SK-N-SH (cell line): ENCODE data around the gene SMC2.

Experiments
- EP300 ChIP-seq, 2 experiments: IDR thresholded peaks; 2 replicates each; pipeline versions ENCODE4 v1.4.0 to v1.6.1; 2012; ENCODE audit warnings: borderline replicate concordance in 1 of 2, low read depth in 1 of 2, low read length in 1 of 2
- JUND ChIP-seq: IDR thresholded peaks from 2 replicates; pipeline ENCODE4 v1.4.0; 2012
- NFIC ChIP-seq: IDR thresholded peaks from 2 replicates; pipeline ENCODE4 v1.4.0; 2012; ENCODE audit warnings: borderline replicate concordance
- POLR2AphosphoS5 ChIP-seq: IDR thresholded peaks from 2 replicates; pipeline ENCODE4 v1.6.1; 2012; ENCODE audit warnings: low read depth, low read length
- RAD21 ChIP-seq: IDR thresholded peaks from 2 replicates; pipeline ENCODE4 v1.6.1; 2012; ENCODE audit warnings: mild to moderate bottlenecking, low read length
- RFX5 ChIP-seq: IDR thresholded peaks from 2 replicates; pipeline ENCODE4 v1.6.1; 2012; ENCODE audit warnings: mild to moderate bottlenecking, improper control_type of control experiment, low read length
- SMC3 ChIP-seq: IDR thresholded peaks from 2 replicates; pipeline ENCODE4 v1.6.1; 2012; ENCODE audit warnings: low read depth, low read length, improper control_type of control experiment
- TAF1 ChIP-seq: IDR thresholded peaks from 2 replicates; pipeline ENCODE4 v1.6.1; 2012; ENCODE audit warnings: low read depth, mild to moderate bottlenecking, low read length, moderate library complexity, borderline replicate concordance
- TF ChIP-seq, protein P1 (sequence below): fragments of 200-600 bp; sonication (generic); IDR thresholded peaks from 2 replicates; pipeline ENCODE4 v1.6.1; 2017; ENCODE audit warnings: antibody characterized with exemption, mild to moderate bottlenecking, moderate library complexity

DNA sequence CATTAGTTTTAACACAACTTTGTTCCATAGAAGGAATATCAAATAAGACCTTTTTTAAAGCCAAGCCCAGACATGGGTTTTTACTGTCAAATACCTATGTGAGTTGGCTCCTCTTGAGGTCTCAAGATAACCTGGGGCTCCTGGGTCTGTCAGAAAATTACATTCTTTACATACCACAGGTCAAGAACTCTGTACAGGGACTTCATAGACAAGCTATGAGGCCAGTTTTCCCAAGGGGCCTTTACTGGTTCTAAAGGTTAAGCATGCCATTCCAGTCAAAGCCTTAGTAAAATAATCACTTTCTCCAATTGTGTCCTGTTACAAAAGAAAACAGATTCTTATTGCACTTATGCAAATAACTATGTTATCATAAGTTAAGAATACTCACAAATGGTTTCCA lies 15.5 kb upstream of the SMC2 start:
- TF ChIP-seq, protein P1, sequence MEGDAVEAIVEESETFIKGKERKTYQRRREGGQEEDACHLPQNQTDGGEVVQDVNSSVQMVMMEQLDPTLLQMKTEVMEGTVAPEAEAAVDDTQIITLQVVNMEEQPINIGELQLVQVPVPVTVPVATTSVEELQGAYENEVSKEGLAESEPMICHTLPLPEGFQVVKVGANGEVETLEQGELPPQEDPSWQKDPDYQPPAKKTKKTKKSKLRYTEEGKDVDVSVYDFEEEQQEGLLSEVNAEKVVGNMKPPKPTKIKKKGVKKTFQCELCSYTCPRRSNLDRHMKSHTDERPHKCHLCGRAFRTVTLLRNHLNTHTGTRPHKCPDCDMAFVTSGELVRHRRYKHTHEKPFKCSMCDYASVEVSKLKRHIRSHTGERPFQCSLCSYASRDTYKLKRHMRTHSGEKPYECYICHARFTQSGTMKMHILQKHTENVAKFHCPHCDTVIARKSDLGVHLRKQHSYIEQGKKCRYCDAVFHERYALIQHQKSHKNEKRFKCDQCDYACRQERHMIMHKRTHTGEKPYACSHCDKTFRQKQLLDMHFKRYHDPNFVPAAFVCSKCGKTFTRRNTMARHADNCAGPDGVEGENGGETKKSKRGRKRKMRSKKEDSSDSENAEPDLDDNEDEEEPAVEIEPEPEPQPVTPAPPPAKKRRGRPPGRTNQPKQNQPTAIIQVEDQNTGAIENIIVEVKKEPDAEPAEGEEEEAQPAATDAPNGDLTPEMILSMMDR: no peak
- TF ChIP-seq NFIC: no peak
- no peak for TF ChIP-seq EP300 (IDR thresholded peaks at IDR 0.05; ENCODE audit: borderline replicate concordance in 1 of 2, low read depth in 1 of 2, low read length in 1 of 2)
- no peak for TF ChIP-seq RAD21
- no peak for TF ChIP-seq POLR2AphosphoS5
- TF ChIP-seq TAF1: no peak
- no peak for TF ChIP-seq SMC3
- TF ChIP-seq JUND: no peak
- no peak for TF ChIP-seq RFX5
